Measurements from ENCODE around the gene FBLIM1. TPM values are rescaled to one million over a fixed set of nuclear protein-coding genes. Genes with fewer than 3 reads are reported as not detected.
A peak's percentile ranks its signal among the peaks of the same experiment; 100 is the strongest.
"Not testable (repeated sequence)": the region's sequence is repeated elsewhere in the genome, so short reads cannot be mapped to it uniquely, and the experiment has no call there.

Gene FBLIM1
- polyA plus RNA-seq, 1 donor from 2014 or later, result not detected

DNA sequence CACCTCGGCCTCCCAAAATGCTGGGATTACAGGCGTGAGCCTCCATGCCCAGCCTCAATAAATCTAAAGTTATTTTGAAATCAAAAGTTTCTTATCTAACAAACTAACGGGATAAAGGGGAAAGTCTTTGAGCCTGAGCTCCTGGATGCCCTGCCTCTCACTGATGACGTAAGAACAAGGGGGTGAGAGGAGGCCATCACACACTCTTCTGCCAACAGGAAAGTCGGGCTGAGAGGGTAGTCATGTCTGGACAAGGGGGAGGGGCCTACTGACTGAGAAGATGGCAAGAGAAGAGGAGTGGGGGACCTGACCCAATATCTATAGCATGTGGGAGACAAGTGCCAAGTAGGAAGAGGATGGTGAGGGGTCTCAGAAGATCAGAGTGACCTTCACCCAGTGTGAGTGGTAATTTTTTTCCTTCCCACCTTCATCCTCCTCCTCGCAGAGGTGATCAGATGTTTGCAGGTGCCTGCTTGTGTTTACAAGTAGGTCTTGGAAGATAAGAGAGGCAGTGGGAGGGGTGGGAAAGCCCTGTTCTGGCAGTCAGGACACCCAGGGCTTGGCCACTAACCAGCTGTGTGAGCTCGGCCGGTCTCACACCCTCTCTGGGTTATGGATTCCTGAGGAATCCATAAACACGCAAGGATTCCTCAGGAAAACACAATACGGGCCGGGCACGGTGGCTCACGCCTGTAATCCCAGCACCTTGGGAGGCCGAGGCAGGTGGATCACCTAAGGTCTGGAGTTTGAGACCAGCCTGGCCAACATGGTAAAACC is 39.2 kb downstream of the FBLIM1 start:
- no peaks in the 10 kb centered on the region for H3K9me3 Mint-ChIP-seq
- peaks cover 1% of the 10 kb centered on the region for H3K27me3 Mint-ChIP-seq
- H3K4me3 Mint-ChIP-seq, result no peak overlapping the region
- peaks cover 0 to 1% (median 0%) of the 10 kb centered on the region in 3 donors for H3K4me1 Mint-ChIP-seq
- H3K27ac Mint-ChIP-seq, result no peak overlapping the region
- H3K36me3 Mint-ChIP-seq, result no peaks in the 10 kb centered on the region

DNA sequence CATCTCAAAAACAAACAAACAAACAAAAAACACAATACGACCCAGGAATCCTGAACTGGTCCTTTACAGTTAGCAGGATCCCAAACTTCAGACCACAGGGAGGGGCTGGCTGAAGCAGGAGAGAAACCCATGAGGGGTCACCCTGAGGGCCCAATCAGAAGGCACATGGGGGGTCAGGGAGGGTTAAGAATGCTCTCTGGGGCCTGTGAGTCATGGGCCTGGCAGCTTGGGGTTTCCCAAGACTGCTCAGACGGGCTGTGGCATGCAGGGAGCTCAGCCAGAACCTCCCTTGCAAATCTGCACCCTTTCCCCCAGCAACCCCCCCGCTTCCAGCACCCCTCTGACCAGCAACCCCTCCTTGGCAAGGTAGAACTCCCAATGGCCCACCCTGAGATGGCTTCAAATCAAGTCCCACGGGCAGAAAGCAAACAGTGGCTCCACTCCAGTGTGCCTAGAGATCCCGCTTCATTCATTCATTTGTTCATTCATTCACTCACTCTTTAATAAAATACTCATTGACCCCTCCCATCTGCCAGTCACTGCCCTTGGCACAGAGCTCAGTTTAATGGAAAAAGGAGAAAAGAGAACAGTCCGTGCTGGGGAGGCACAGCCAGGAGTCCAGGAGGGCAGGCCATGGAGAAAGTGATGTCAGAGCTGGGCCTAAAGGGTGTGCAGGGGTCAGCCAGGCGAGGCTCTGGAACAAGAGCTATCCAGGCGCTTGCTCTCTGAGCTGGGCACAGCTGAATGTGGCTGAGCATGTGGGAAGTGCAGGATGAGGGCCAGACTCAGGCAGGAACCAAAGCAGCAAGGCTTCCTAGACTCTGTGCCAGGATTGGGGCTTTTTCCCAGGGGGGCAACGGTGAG is 40.6 kb downstream of the FBLIM1 start:
- H3K27ac Mint-ChIP-seq, result no peak overlapping the region

DNA sequence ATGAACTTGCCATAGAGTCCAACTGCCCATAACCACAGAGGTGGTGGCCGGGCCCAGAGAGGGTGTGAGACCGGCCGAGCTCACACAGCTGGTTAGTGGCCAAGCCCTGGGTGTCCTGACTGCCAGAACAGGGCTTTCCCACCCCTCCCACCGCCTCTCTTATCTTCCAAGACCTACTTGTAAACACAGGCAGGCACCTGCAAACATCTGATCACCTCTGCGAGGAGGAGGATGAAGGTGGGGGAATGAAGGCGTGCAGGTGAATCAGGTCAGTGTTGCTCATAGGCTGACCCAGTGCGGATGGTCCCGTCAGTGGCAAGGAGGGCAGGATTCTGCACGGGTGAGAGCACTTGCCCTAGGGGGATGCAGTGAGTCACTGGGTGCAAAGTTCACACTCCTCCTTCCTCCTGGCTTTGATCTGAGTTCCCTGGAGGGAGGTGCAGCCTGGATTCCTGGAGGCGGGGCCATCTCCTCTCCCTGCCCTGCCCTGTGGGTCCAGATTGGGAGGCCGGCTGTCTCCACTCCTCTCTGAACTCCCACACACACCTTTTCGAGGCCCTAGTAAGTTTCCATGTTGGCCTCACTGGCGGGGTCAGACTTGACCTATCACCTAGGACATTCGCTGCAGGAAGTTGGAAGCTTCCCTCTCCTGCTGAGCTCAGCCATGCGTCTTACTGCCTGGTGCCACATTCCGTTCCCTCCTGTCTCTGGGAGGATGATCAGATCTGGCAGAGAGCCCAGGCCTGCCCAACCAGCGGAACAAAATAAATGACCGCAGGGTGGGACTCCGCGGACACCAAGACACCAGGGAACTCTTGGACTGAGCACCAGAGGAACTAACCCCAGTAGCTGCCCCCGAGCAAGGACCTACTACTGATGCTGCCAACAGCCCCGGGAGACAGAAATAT is 41.6 kb downstream of the FBLIM1 start:
- peaks cover 0 to 3% (median 0%) of the 10 kb centered on the region in 3 donors for H3K4me1 Mint-ChIP-seq
- no peaks in the 10 kb centered on the region for H3K9me3 Mint-ChIP-seq
- H3K36me3 Mint-ChIP-seq, result no peaks in the 10 kb centered on the region
- H3K4me3 Mint-ChIP-seq, result no peak overlapping the region
- H3K27me3 Mint-ChIP-seq, result peaks cover 1% of the 10 kb centered on the region
- no peak overlapping the region for H3K27ac Mint-ChIP-seq

More for the DNA sequence above, 40.6 kb downstream of the FBLIM1 start:
- H3K27me3 Mint-ChIP-seq, result peaks cover 1% of the 10 kb centered on the region
- H3K4me3 Mint-ChIP-seq, result no peak overlapping the region
- H3K36me3 Mint-ChIP-seq, result no peaks in the 10 kb centered on the region
- H3K4me1 Mint-ChIP-seq, result peaks cover 0 to 3% (median 0%) of the 10 kb centered on the region in 3 donors
- H3K9me3 Mint-ChIP-seq, result no peaks in the 10 kb centered on the region

DNA sequence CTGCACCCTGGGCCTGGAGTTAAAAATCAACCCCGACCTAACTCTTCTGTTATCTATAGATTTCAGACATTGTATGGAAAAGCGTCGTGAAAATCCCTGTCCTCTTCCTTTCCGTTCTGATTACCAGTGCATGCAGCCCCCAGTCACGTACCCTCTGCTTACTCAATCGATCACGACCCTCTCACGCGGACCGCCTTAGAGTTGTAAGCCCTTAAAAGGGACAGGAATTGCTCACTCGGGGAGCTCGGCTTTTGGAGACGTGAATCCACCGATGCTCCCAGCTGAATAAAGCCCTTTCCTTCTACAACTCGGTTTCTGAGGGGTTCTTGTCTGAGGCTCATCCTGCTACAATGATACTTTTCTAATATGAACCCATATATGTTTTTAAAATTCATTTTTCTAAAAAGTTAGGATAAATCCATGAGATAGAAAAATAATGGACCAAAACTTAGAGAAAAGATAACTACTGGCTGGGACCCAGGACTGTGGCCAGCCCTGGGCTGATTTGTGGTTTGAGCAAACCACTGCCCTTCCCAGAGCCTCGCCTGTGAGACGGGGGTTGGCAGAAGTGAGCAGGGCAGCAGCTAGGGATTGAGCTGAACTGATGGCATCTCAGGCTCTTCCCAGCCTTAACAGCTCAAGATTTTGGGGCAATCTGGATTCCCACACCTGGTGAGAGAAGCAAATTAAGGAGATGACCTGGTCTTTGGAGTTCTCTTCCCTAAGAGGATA is 43.8 kb downstream of the FBLIM1 start:
- H3K27me3 Mint-ChIP-seq, result peaks cover 1% of the 10 kb centered on the region

DNA sequence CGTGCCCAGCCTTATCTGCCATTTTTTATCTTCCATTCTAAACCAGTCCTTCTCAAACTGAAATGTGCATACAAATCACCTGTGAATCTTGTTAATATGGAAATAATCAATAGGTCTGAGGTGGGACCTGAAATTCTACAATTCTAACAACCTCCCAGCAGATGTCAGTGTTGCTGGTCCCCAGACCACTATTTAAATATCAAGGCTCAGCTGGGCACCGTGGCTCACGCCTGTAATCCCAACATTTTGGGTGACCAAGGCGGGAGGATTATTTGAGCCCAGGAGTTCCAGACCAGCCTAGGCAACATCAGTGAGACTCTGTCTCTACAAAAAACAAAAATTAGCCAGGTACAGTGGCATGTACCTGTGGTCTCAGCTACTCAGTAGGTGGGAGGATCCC is 44.8 kb downstream of the FBLIM1 start:
- Mint-ChIP-seq H3K9me3 (no peaks in the 10 kb centered on the region), H3K4me1 (peaks cover 0 to 1% (median 0%) of the 10 kb centered on the region in 3 donors), H3K4me3 (no peak overlapping the region), H3K27me3 (peaks cover 1% of the 10 kb centered on the region), H3K36me3 (peaks cover 2% of the 10 kb centered on the region), H3K27ac (no peak overlapping the region)

More for the DNA sequence above, 43.8 kb downstream of the FBLIM1 start:
- Mint-ChIP-seq H3K4me3 (no peak overlapping the region), H3K27ac (peak overlapping the region in 1 of 3 donors; percentile 25), H3K9me3 (no peaks in the 10 kb centered on the region), H3K36me3 (no peaks in the 10 kb centered on the region), H3K4me1 (peaks cover 0 to 1% (median 0%) of the 10 kb centered on the region in 3 donors)

DNA sequence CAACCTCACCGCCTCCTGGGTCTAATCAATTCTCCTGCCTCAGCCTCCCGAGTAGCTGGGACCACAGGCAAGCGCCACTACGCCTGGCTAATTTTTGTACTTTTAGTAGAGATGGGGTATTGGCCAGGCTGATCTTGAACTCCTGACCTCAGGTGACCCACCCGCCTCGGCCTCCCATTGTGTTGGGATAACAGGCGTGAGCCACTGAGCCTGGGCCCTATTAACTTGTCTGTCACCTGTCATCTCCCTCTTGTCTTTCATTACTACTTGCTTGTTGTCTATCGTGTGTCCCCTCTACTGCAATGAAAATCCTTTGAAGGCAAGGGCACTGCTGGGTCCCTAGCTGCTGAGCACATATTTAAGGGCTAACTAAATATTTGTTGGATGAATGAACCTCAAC is 45.5 kb downstream of the FBLIM1 start:
- H3K27me3 Mint-ChIP-seq, result peaks cover 1% of the 10 kb centered on the region
- H3K36me3 Mint-ChIP-seq, result peaks cover 2% of the 10 kb centered on the region
- H3K4me3 Mint-ChIP-seq, result no peak overlapping the region
- no peak overlapping the region for H3K27ac Mint-ChIP-seq
- H3K9me3 Mint-ChIP-seq, result no peaks in the 10 kb centered on the region
- peaks cover 0 to 1% (median 0%) of the 10 kb centered on the region in 3 donors for H3K4me1 Mint-ChIP-seq

DNA sequence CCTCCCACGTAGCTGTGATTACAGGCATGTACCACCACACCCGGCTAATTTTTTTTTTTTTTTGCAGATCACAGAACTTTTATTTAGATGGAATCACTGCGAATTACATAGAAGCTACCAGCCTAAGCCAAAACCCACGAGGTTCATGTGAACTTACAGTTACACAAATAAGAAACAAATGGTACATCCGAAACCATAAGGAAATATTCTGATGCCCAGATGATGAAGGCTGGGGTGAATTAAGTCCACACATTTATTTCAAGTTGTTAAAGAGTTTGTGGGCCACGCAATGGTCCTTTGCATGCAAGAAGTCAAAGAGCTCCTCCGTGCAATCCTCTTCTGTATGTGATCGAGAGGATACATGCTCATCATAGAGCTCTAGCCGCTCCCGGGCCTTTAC is 48.5 kb downstream of the FBLIM1 start:
- no peak overlapping the region for H3K4me3 Mint-ChIP-seq
- no peaks in the 10 kb centered on the region for H3K9me3 Mint-ChIP-seq
- H3K27ac Mint-ChIP-seq, result no peak overlapping the region
- peaks cover 0 to 4% (median 1%) of the 10 kb centered on the region in 3 donors for H3K4me1 Mint-ChIP-seq
- peaks cover 8% of the 10 kb centered on the region for H3K36me3 Mint-ChIP-seq
- H3K27me3 Mint-ChIP-seq, result no peaks in the 10 kb centered on the region

DNA sequence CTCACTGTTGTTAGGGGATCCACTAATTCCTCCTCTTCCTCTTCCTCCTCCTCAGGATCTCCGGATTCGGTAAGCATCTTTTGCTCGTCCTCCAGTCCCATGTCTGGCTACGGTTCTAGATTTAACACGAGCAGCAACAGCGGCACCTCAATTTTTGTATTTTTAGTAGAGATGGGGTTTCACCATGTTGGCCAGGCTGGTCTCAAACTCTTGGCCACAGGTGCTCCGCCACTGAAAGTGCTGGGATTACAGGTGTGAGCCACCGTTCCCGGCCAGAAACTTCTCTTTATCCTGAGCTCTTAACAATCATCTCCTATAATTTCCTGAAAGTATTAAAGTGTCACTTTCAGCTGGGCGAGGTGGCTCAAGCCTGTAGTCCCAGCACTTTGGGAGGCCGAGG is 49.0 kb downstream of the FBLIM1 start, which contains the start of gene UQCRHL:
Gene UQCRHL (minus strand): TSS at position 101 of the 400 bp plus-strand sequence. CDS start 0 bp downstream, at position 101.
- peak within 1 kb of the TSS in 1 of 3 donors; percentile 64 for H3K27ac Mint-ChIP-seq

DNA sequence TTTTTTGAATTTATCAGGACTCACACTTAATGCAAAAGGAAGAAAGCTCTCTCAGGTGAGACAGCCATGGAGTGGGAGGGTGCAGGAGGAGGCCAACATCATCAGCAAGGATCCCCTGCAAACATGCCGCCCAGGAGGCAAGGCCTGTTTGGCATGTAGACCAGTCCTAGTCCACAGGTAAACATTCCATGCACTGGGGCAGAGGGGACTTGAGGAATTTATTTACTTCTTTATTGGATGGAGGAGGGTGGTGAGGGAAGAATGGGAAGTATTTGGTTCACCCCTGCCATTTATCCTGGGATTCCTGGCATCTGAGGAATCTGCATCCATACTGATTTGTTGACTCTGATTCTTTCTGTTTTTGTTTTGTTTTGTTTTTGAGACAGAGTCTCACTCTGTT is 50.4 kb downstream of the FBLIM1 start:
- H3K4me3 Mint-ChIP-seq, result no peak overlapping the region
- H3K9me3 Mint-ChIP-seq, result no peaks in the 10 kb centered on the region
- H3K36me3 Mint-ChIP-seq, result peaks cover 8% of the 10 kb centered on the region
- peaks cover 0 to 4% (median 0%) of the 10 kb centered on the region in 3 donors for H3K4me1 Mint-ChIP-seq
- H3K27ac Mint-ChIP-seq, result no peak overlapping the region
- H3K27me3 Mint-ChIP-seq, result no peaks in the 10 kb centered on the region

More for the DNA sequence above, 49.0 kb downstream of the FBLIM1 start, which contains the start of gene UQCRHL:
- H3K36me3 Mint-ChIP-seq, H3K9me3 Mint-ChIP-seq, H3K27me3 Mint-ChIP-seq, H3K4me1 Mint-ChIP-seq: not testable (repeated sequence)
- H3K4me3 Mint-ChIP-seq, result peak within 1 kb of the TSS in 1 of 4 donors; percentile 45

DNA sequence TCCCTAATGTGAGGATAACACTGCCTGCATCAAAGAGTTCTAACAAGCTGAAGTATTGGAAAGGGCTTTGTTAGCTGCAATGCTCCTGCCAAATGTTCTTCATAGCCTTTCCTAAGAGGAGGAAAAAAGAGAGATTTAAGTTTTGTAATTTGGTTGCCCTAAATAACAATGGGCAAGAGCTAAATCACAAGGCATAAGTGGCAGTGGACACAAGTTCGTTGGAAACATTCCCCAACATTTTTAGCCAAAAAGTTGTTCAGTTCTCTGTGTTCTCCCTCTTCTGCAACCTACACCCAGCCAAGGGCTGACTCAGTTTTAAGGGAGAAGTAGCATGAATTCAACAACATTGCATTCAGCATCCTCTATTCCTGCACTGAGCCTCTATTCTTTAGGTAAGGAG is 51.5 kb downstream of the FBLIM1 start:
- peaks cover 0 to 4% (median 0%) of the 10 kb centered on the region in 3 donors for H3K4me1 Mint-ChIP-seq
- no peak overlapping the region for H3K4me3 Mint-ChIP-seq
- H3K9me3 Mint-ChIP-seq, result no peaks in the 10 kb centered on the region
- no peak overlapping the region for H3K27ac Mint-ChIP-seq
- H3K36me3 Mint-ChIP-seq, result peaks cover 8% of the 10 kb centered on the region
- H3K27me3 Mint-ChIP-seq, result no peaks in the 10 kb centered on the region

DNA sequence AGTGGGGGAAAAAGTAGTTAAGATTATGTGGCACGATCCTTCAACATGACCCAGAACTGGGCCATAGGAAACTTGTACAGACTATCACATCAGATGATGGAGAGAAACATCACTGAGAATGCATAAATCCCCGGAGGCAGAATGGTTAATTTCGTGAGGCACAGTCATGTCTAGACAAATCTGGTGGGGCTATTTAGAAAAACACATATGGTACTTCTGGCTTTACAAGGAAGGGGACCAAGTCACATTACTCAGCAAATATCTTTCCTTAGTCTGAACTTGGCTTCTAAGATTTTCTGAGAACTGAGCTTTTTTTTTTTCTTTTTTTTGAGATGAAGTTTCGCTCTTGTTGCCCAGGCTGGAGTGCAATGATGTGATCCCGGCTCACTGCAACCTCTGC is 58.1 kb downstream of the FBLIM1 start:
- Mint-ChIP-seq H3K4me1 (peaks cover 5 to 6% (median 6%) of the 10 kb centered on the region in 3 donors), H3K27ac (no peak overlapping the region), H3K36me3 (peaks cover 3% of the 10 kb centered on the region), H3K27me3 (no peaks in the 10 kb centered on the region), H3K9me3 (no peaks in the 10 kb centered on the region), H3K4me3 (no peak overlapping the region)

DNA sequence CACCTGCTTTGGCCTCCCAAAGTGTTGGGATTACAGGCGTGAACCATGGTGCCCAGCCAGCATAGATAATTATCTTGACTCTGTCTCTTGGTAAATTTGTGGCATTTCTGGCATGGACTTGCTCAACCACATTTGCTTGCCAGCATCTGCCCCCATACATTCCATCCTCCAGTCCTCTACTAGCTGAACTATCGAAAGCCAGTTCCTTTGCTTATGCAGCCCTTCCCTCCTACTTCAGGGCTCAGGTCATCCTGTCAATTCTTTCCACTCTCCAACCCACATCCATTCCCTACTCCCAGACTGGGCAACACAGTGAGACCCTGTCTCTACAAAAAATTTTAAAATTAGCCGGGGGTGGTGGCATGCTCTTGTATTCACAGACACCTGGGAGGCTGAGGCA is 61.9 kb downstream of the FBLIM1 start:
- Mint-ChIP-seq H3K27me3 (no peaks in the 10 kb centered on the region), H3K27ac (no peak overlapping the region), H3K4me1 (peaks cover 5 to 12% (median 8%) of the 10 kb centered on the region in 3 donors), H3K36me3 (peaks cover 3% of the 10 kb centered on the region), H3K4me3 (no peak overlapping the region), H3K9me3 (no peaks in the 10 kb centered on the region)

DNA sequence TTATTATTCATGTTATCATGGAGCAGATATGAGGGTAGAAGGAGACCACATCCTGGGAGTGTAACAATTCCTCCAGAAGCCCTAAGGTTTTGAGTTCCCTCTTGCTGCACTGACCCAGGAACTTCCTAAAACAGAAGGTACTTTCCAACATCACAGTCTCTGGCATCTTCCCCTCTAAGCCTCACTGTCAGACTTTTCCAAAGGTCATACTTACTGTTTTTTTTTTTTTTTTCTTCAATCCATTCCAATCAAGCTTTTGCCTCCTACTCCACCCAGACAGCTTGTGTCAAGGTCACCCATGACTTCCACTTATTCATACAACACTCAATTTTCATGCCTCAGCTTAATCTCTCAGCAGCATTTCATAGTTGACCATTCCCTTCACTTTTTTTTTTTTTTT is 67.2 kb downstream of the FBLIM1 start:
- H3K27me3 Mint-ChIP-seq, result no peaks in the 10 kb centered on the region
- H3K4me3 Mint-ChIP-seq, result no peak overlapping the region

More for the DNA sequence above, 67.2 kb downstream of the FBLIM1 start:
- Mint-ChIP-seq H3K27ac (peak overlapping the region in 2 of 3 donors; percentile 31 to 49), H3K9me3 (no peaks in the 10 kb centered on the region), H3K4me1 (peaks cover 24 to 29% (median 27%) of the 10 kb centered on the region in 3 donors), H3K36me3 (peaks cover 1% of the 10 kb centered on the region)
